Type B pancreatic cell (in vitro differentiated cells): ENCODE data around the gene FBXO46. TPM values are rescaled to one million over a fixed set of nuclear protein-coding genes. Genes with fewer than 3 reads are reported as not detected.

ENCODE experiments used
- DNase-seq: peaks from one replicate; pipeline ENCODE4 v3.0.0; 2021; ENCODE audit warnings: mixed read lengths; ENCODE audit not compliant: unreplicated experiment; ENCODE audit errors: extremely low spot score
- H3K27ac Mint-ChIP-seq: 2 replicates; pipeline ENCODE4 v1.8.0; 2021; ENCODE audit warnings: mild to moderate bottlenecking, mixed read lengths
- H3K27me3 Mint-ChIP-seq: 2 replicates; pipeline ENCODE4 v1.8.0; 2021; ENCODE audit warnings: mixed read lengths
- H3K36me3 Mint-ChIP-seq: 2 replicates; pipeline ENCODE4 v1.8.0; 2021; ENCODE audit warnings: mixed read lengths
- H3K4me1 Mint-ChIP-seq: one replicate; pipeline ENCODE4 v1.8.0; 2021; ENCODE audit warnings: mixed read lengths; ENCODE audit not compliant: unreplicated experiment
- H3K4me3 Mint-ChIP-seq: 2 replicates; pipeline ENCODE4 v1.8.0; 2021; ENCODE audit warnings: mild to moderate bottlenecking, mixed read lengths
- H3K9me3 Mint-ChIP-seq: 2 replicates; pipeline ENCODE4 v1.8.0; 2021; ENCODE audit warnings: mixed read lengths
- total RNA-seq: library from RNA; stranded (reverse); gene quantifications from 2 replicates; pipeline ENCODE4 v1.2.1, GENCODE V29; 2021; ENCODE audit warnings: low replicate concordance
- TF ChIP-seq, protein P1 (sequence below): fragments of 200-600 bp; sonication (generic); conservative IDR thresholded peaks from 2 replicates; pipeline ENCODE4 v1.5.0; 2021; ENCODE audit warnings: antibody characterized with exemption, mild to moderate bottlenecking

Gene FBXO46
- total RNA-seq, 1 donor from 2014 or later, result 37.5 TPM

GRCh38 chr19:45681391-45682015 lies 49.2 kb downstream of the FBXO46 start:
- peaks cover 9% of the 10 kb centered on the region for H3K4me1 Mint-ChIP-seq
- H3K9me3 Mint-ChIP-seq, result no peaks in the 10 kb centered on the region
- peak overlapping the region; percentile 85 for H3K4me3 Mint-ChIP-seq

GRCh38 chr19:45677351-45678230 lies 53.1 kb downstream of the FBXO46 start:
- Mint-ChIP-seq H3K4me3 (peak overlapping the region; percentile 89), H3K4me1 (peaks cover 9% of the 10 kb centered on the region), H3K27me3 (peaks cover 50% of the 10 kb centered on the region), H3K9me3 (no peaks in the 10 kb centered on the region), H3K27ac (peak overlapping the region; percentile 90), H3K36me3 (no peaks in the 10 kb centered on the region)
- TF ChIP-seq, protein P1, sequence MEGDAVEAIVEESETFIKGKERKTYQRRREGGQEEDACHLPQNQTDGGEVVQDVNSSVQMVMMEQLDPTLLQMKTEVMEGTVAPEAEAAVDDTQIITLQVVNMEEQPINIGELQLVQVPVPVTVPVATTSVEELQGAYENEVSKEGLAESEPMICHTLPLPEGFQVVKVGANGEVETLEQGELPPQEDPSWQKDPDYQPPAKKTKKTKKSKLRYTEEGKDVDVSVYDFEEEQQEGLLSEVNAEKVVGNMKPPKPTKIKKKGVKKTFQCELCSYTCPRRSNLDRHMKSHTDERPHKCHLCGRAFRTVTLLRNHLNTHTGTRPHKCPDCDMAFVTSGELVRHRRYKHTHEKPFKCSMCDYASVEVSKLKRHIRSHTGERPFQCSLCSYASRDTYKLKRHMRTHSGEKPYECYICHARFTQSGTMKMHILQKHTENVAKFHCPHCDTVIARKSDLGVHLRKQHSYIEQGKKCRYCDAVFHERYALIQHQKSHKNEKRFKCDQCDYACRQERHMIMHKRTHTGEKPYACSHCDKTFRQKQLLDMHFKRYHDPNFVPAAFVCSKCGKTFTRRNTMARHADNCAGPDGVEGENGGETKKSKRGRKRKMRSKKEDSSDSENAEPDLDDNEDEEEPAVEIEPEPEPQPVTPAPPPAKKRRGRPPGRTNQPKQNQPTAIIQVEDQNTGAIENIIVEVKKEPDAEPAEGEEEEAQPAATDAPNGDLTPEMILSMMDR, result peak; percentile 45
- peak; percentile 84 for DNase-seq

More at GRCh38 chr19:45681391-45682015, 49.2 kb downstream of the FBXO46 start:
- peak; percentile 87 for DNase-seq
- Mint-ChIP-seq H3K27ac (peak overlapping the region; percentile 46), H3K36me3 (no peaks in the 10 kb centered on the region), H3K27me3 (peaks cover 24% of the 10 kb centered on the region)
- TF ChIP-seq, protein P1, result peak; percentile 98

DNA sequence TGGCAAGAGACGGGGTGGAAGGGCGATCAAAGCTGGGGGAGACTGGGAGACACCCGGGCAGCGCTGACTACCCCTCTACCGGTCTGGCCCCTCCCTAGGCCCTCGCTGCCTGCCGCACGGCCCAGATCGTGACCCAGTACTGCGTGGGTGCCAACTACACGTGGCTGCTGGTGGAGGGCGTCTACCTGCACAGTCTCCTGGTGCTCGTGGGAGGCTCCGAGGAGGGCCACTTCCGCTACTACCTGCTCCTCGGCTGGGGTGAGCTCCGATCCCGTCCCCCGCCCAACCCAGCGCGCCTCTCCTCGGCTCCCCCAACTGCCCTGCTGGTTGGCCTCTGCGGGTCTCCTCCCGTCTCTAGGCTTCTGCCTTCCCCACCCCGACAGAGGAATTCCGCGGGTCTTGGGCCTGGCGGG lies 53.8 kb downstream of the FBXO46 start:
- peaks cover 9% of the 10 kb centered on the region for H3K4me1 Mint-ChIP-seq
- H3K27me3 Mint-ChIP-seq, result peaks cover 53% of the 10 kb centered on the region
- H3K9me3 Mint-ChIP-seq, result no peaks in the 10 kb centered on the region
- peak overlapping the region; percentile 77 for H3K4me3 Mint-ChIP-seq
- no peak overlapping the region for H3K27ac Mint-ChIP-seq
- H3K36me3 Mint-ChIP-seq, result no peaks in the 10 kb centered on the region
- DNase-seq, result no peak
- TF ChIP-seq, protein P1, result no peak

DNA sequence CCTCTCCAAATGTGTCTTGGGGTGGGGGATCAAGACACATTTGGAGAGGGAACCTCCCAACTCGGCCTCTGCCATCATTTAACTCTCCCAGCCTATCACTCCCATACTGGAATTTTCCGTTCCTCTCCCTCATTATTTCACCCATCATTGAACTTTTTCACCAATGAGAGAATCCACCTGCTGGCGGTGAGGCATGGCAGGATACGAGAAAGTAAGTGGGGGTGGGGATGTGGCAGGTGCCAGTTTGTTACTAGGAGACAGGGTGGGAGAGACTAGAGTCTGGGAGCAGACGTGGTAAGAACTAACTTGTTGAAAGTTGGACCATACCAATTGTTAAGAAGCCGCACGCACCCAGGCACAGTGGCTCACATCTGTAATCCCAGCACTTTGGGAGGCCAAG lies 55.8 kb downstream of the FBXO46 start:
- Mint-ChIP-seq H3K9me3 (no peaks in the 10 kb centered on the region), H3K27ac (no peak overlapping the region), H3K27me3 (peaks cover 69% of the 10 kb centered on the region), H3K36me3 (no peaks in the 10 kb centered on the region), H3K4me1 (peaks cover 9% of the 10 kb centered on the region), H3K4me3 (peak overlapping the region; percentile 51)
- DNase-seq, result no peak
- TF ChIP-seq, protein P1, result no peak

DNA sequence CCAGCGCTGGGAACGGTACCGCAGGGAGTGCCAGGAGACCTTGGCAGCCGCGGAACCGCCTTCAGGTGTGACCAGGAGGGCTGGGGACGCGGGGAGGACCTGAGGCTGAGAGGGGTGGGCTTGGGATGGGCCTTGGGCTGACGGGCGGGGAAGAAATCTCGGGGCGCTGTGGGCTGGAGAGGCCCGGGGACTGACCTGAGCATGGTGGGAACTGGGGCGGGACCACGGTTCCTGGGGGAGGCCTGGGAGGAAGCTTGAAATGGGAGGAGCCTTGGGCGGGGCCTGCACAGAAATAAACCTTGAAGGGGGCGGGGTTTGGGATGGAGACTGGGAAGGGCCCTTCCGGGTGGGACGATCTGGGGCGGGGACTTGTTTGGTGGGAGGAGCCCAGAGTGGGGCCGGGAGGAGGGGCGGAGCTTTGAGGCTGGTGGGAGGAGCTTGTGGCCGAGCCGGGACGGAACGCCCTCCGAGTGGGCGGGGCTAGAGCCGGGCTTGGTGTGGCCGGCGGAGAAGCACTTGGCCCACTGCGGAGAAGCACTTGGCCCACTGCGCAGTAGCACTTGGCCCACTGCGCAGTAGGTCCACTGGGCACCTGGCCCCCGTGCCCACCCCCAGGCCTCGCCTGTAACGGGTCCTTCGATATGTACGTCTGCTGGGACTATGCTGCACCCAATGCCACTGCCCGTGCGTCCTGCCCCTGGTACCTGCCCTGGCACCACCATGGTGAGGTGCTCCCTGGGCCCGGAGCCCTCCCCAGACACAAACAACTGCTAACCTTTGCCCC lies 59.8 kb downstream of the FBXO46 start:
- Mint-ChIP-seq H3K27ac (peak overlapping the region; percentile 46), H3K9me3 (no peaks in the 10 kb centered on the region), H3K4me1 (peaks cover 18% of the 10 kb centered on the region), H3K4me3 (peak overlapping the region; percentile 83), H3K27me3 (peaks cover 65% of the 10 kb centered on the region), H3K36me3 (no peaks in the 10 kb centered on the region)
- DNase-seq, result peak; percentile 80
- TF ChIP-seq, protein P1, result no peak
